Bronchial epithelial cell (primary cell): ENCODE data around the gene AUTS2. TPM values are rescaled to one million over a fixed set of nuclear protein-coding genes. Genes with fewer than 3 reads are reported as not detected.
A peak's percentile ranks its signal among the peaks of the same experiment; 100 is the strongest.

Experiments used
- DNase-seq: peaks from one replicate; pipeline ENCODE4 v3.0.0-alpha.2; 2010; ENCODE audit warnings: low read depth
- FAIRE-seq: peaks from 2 replicates; lab custom pipeline; 2011; peaks lifted over from hg19 to GRCh38; lab: Jason Lieb, UNC
- H3K27me3 ChIP-seq: 2 replicates; pipeline ENCODE4 v1.5.1; 2011; ENCODE audit warnings: low read length; ENCODE audit not compliant: control insufficient read depth, insufficient read depth
- H3K36me3 ChIP-seq: 2 replicates; pipeline ENCODE4 v1.5.1; 2011; ENCODE audit warnings: low read length; ENCODE audit not compliant: control insufficient read depth, insufficient read depth
- H3K4me3 ChIP-seq: 2 replicates; pipeline ENCODE4 v1.5.1; 2011; ENCODE audit warnings: mild to moderate bottlenecking, low read depth, low read length, control low read depth
- CTCF ChIP-seq: IDR thresholded peaks from 2 replicates; pipeline ENCODE4 v1.5.1; 2011; ENCODE audit warnings: mild to moderate bottlenecking, moderate library complexity, low read length, control low read depth, inconsistent platforms; ENCODE audit not compliant: insufficient read depth, severe bottlenecking
- total RNA-seq: library from RNA; depleted of rRNA; stranded (reverse); fragments of >200 nt; gene quantifications from 2 replicates; pipeline ENCODE4 v1.2.1, GENCODE V29; 2014

Gene AUTS2
- total RNA-seq, 1 donor from 2014 or later: 9.5 TPM

GRCh38 chr7:70704831-70705346 is 1106.6 kb downstream of the AUTS2 start:
- no peaks in the 10 kb centered on the region for H3K27me3 ChIP-seq
- DNase-seq (no peak), FAIRE-seq (no peak)
- H3K4me3 ChIP-seq: no peak overlapping the region
- no peaks in the 10 kb centered on the region for H3K36me3 ChIP-seq
- no peak for TF ChIP-seq CTCF

DNA sequence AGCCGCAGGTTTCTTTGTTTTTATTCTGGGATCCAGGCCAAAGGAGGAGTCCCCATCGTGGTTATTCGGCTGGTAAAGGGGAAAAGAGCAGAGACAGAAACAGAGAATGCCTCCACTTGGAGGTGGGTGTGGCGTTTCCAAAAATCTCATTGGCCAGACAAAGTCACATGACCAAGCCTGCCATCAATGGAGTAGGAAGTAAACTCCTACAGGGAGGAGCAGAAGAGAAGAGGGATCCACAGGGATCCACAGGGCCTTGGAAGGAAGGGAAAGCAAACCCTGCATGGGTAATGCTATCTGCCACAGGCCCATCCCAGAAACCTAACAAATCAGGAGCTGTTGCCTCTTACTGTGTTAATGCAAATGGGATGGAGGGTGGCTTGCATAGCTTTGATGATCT is 1107.9 kb downstream of the AUTS2 start:
- Histone ChIP-seq H3K27me3 (no peaks in the 10 kb centered on the region), H3K4me3 (no peak overlapping the region), H3K36me3 (no peaks in the 10 kb centered on the region)
- DNase-seq (no peak), FAIRE-seq (no peak)
- no peak for TF ChIP-seq CTCF

- Histone ChIP-seq H3K27me3 (no peaks in the 10 kb centered on the region), H3K36me3 (no peaks in the 10 kb centered on the region), H3K4me3 (no peak overlapping the region)
- TF ChIP-seq CTCF: no peak
- DNase-seq (no peak), FAIRE-seq (no peak)
Observed at GRCh38 chr7:70706698-70707097, 1108.4 kb downstream of the AUTS2 start.

- no peak for TF ChIP-seq CTCF
- DNase-seq (no peak), FAIRE-seq (no peak)
- Histone ChIP-seq H3K27me3 (no peaks in the 10 kb centered on the region), H3K4me3 (no peak overlapping the region), H3K36me3 (no peaks in the 10 kb centered on the region)
Observed at GRCh38 chr7:70707823-70708243, 1109.6 kb downstream of the AUTS2 start.

DNA sequence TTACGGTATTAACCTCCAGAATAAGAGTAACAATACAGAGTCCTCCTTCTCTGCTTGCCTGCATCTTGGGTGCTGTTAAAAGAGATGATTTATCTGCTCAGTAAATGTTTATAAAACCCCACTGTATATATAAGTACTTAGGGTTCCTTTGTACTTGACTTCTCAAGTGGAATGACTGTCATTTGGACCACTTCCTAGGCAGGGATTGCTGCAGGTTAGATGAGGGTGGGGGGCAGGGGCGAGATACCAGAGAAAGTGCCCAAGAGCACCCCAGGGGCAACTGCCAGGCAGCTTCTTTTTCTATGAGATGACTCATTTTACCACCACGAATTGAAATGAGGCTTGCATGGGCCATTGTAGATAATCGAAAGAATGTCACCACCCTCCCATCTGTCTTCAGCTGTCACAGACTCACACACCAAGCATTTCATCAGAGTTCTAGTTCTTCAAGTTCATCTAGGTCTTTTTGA is 1111.8 kb downstream of the AUTS2 start:
- no peaks in the 10 kb centered on the region for H3K27me3 ChIP-seq
- no peaks in the 10 kb centered on the region for H3K36me3 ChIP-seq
- peak; percentile 84 for DNase-seq
- FAIRE-seq: peak; percentile 93
- no peak overlapping the region for H3K4me3 ChIP-seq
- TF ChIP-seq CTCF: no peak

GRCh38 chr7:70710651-70711050 is 1112.4 kb downstream of the AUTS2 start:
- no peak for FAIRE-seq
- H3K4me3 ChIP-seq: no peak overlapping the region

More at GRCh38 chr7:70710651-70711050, 1112.4 kb downstream of the AUTS2 start:
- Histone ChIP-seq H3K36me3 (no peaks in the 10 kb centered on the region), H3K27me3 (no peaks in the 10 kb centered on the region)
- no peak for TF ChIP-seq CTCF
- no peak for DNase-seq
